ENCODE data around the gene LASP1.
"Not testable (repeated sequence)": the region's sequence is repeated elsewhere in the genome, so short reads cannot be mapped to it uniquely, and the experiment has no call there.

Gene LASP1

GRCh38 chr17:38926293-38927070 lies 56.6 kb downstream of the LASP1 start:
- no peak for TF ChIP-seq ZFX (IDR thresholded peaks at IDR 0.05; ENCODE audit: borderline replicate concordance)
- TF ChIP-seq CTCF (IDR thresholded peaks at IDR 0.05): no peak
- H3K27ac ChIP-seq: no peak overlapping the region

- not testable (repeated sequence) for H3K27ac ChIP-seq
Measured at GRCh38 chr17:38930782-38931181, 60.9 kb downstream of the LASP1 start.

- H3K27ac ChIP-seq: not testable (repeated sequence)
Measured at GRCh38 chr17:38933962-38934361, 64.1 kb downstream of the LASP1 start.

GRCh38 chr17:38939987-38940386 lies 70.1 kb downstream of the LASP1 start:
- no peak overlapping the region for H3K27ac ChIP-seq
- TF ChIP-seq CTCF (IDR thresholded peaks at IDR 0.05) (no peak), ZFX (IDR thresholded peaks at IDR 0.05; ENCODE audit: borderline replicate concordance) (no peak)

- H3K27ac ChIP-seq: no peak overlapping the region
- TF ChIP-seq CTCF (IDR thresholded peaks at IDR 0.05): no peak
- TF ChIP-seq ZFX (IDR thresholded peaks at IDR 0.05; ENCODE audit: borderline replicate concordance): no peak
Measured at GRCh38 chr17:38940404-38940803, 70.5 kb downstream of the LASP1 start.

GRCh38 chr17:38942696-38943334 lies 73.0 kb downstream of the LASP1 start:
- TF ChIP-seq CTCF (IDR thresholded peaks at IDR 0.05) (no peak), ZFX (IDR thresholded peaks at IDR 0.05; ENCODE audit: borderline replicate concordance) (no peak)
- H3K27ac ChIP-seq: no peak overlapping the region

GRCh38 chr17:38943607-38944006 lies 73.7 kb downstream of the LASP1 start:
- no peak for TF ChIP-seq ZFX (IDR thresholded peaks at IDR 0.05; ENCODE audit: borderline replicate concordance)
- no peak for TF ChIP-seq CTCF (IDR thresholded peaks at IDR 0.05)
- H3K27ac ChIP-seq: no peak overlapping the region

- TF ChIP-seq ZFX (IDR thresholded peaks at IDR 0.05; ENCODE audit: borderline replicate concordance) (no peak), CTCF (IDR thresholded peaks at IDR 0.05) (no peak)
- H3K27ac ChIP-seq: no peak overlapping the region
Measured at GRCh38 chr17:38947189-38947588, 77.3 kb downstream of the LASP1 start.

- H3K27ac ChIP-seq: not testable (repeated sequence)
Measured at GRCh38 chr17:38953800-38954199, 83.9 kb downstream of the LASP1 start.
